HG02885 (cell line): ENCODE data around the gene AMPD3.

ENCODE experiments used
- ATAC-seq: cut with Tn5 transposase; IDR thresholded peaks from one replicate; pipeline ENCODE4 v1.9.1; 2021; ENCODE audit warnings: mild to moderate bottlenecking; ENCODE audit not compliant: unreplicated experiment, poor library complexity

The AMPD3 gene

DNA sequence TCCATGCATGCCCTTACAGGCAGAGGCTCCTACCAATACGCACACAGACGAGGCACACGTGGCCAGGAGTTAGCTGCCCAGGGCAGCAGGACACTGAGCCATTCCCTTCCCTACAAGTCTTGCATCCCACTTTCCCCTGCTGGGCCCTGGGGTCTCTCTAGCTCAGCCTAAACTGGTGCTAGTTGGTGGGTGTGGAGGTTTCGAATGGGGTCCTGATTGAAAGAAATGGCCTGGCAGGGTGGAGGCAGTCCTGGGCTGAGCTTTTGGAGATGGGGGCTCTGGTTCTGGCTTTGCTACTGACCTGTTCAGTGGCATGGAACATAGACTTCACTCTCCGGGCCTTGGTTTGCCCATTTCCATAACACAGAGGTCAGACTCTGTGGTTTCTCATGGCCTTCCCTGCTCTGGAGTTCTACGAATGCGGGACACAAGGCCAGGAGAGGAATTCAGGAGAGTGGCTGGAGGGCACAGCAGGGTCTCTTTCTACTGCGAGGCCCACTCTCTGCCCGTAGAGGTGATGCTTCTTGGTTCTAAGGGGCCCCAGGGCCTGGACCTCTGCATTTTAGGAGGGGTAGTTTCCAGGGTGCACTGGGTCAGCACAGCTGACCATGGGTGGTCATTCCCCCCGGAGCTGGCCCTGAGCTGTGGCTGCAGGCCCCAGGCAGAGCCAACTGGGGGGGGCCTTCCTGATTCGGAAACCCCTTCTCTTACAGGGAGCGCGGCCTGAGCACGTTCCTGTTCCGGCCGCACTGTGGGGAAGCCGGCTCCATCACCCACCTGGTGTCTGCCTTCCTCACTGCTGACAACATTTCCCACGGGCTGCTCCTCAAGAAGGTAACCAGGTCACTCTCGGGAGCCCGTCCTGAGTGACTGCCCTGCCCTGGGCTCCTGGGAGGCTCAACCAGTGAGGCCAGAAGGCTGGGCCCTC, 46.0 kb downstream of the AMPD3 start:
- no peak for ATAC-seq

DNA sequence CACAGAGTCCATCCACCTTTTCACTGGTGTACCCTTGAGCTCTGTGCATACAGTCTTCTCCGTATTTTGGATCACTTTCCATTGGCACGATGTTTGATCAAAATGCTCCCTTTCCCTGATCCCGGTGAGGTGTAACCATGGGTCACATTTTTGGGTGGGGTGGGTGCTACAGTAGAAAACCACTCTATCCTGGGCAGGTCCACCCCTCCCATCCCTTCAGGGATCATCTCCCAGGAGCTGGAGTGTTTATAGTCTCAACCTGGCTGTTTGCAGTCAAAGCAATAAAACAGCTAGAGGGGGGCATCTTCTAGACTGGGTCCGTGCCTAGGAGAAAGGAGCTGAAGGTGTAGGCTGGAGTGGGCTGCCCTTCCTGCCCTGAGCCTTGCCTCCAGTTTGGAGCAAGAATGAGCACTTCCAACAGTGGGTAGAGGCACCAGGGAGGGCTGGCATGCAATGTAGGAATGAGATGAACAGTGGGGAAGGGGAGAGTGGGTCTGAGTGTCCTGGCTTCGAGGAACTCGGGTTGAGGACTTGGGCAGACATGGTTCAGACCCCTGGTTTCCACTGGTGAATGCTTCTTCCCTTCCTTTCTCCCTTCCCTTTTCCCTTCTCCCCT, 47.1 kb downstream of the AMPD3 start:
- ATAC-seq, result no peak

DNA sequence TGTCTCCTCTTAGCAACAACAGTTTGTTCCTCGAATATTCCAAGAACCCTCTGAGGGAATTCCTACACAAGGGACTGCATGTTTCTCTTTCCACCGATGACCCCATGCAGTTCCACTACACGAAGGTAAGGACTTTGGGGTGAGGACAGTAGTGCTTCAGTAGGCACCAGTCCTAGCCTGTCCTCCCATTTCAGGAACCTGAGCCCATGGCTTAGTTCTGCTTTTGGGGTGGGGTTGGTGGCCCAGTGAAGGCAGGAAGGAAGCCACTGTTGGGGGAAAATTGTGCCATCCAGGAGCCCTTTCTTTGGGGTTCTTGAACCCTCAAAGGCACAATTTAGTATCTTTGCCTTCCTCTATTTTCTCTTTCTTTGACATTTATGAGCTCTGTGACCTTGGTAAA, 47.7 kb downstream of the AMPD3 start:
- no peak for ATAC-seq

DNA sequence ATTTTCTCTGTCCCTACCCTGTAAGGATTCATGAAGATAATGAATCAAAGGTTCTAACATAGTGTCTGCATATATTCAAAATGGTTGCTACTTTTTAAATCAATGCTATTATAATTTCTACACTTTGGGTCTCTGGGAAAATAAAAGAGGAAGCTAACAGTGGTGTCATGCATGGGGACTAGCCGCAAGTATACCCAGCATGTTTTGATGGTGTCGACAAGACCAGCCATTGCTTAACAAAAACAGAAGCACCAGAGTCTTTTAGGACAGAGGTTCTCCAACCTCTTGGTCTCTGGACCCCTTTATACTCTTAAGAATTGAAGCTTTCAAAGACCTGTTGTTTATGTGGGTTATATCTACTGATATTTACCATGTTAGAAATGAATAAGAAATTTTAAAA, 48.2 kb downstream of the AMPD3 start:
- no peak for ATAC-seq

- no peak for ATAC-seq
Observed at GRCh38 chr11:10503777-10504480, 48.9 kb downstream of the AMPD3 start.

- ATAC-seq, result no peak
Observed at GRCh38 chr11:10504490-10504889, 49.4 kb downstream of the AMPD3 start.

DNA sequence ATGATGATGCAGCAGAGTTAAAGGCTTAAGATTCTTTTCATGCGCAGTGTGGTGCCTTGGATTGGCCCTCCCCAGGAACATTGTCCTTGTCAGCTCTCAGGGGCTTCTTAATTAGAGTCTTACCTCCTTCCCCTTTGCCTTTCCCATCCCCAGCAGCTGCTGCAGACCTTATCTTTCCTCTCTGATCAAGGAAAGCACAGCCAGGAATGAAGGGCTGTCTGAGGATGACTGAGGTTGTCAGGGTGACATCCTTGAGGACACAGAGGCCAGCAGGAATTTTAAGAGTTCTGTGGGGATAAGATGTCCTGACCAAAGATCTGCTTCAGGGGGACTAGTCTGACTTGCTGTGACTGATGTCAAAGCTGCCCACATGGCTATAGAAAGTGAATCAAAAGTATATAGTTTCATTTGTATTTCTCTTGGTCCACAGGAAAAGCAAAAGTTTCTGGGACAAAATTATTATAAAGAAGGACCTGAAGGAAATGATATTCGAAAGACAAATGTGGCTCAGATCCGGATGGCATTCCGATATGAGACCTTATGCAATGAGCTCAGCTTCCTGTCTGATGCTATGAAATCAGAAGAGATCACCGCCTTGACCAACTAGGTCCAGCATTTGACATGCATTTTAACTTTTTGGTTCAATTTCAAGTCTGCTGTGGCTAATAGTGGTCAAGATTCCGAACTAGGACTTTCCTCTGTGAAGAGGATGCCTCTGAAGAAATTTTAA, 50.4 kb downstream of the AMPD3 start:
- ATAC-seq, result no peak

GRCh38 chr11:10506008-10506370, 50.9 kb downstream of the AMPD3 start:
- ATAC-seq, result no peak

- no peak for ATAC-seq
Observed at GRCh38 chr11:10511181-10511621, 56.1 kb downstream of the AMPD3 start.

- ATAC-seq, result no peak
Observed at GRCh38 chr11:10514202-10514601, 59.1 kb downstream of the AMPD3 start.

GRCh38 chr11:10514709-10515108, 59.6 kb downstream of the AMPD3 start:
- no peak for ATAC-seq

DNA sequence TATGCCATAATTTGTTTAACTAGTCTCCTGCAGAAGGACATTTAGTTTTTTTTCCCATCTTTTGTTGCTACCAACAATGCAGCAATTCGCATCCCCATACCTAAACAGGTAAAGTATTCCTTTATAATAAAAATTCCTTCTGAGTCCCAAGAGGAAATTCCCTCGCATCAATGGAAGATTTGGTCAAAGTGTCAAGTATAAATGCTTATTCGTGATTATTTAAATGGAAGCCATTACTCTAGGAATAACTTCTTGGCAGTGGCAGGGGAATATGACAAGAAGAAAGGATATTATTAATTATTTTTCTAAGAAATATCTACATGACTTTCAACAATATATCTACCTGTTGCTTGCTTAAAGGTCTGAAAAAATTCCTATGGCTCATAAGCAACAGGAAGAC, 60.4 kb downstream of the AMPD3 start:
- no peak for ATAC-seq

- no peak for ATAC-seq
Observed at GRCh38 chr11:10518123-10518522, 63.1 kb downstream of the AMPD3 start.

GRCh38 chr11:10518891-10519290, 63.8 kb downstream of the AMPD3 start:
- ATAC-seq, result no peak

DNA sequence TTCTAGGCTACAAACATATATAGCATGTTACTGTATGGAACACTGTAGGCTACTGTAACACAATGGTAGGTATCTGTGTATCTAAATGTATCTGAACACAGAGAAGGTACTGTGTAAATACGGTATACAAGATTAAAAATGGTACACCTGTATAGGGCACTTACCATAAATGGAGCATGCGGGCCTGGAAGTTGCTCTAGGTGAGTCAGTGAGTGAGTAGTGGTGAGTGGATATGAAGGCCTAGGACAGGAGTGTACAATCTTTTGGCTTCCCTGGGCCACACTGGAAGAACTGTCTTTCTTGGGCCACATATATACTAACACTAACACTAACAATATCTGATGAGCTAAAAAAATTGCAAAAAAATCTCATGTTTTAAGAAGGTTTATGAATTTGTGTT, 64.6 kb downstream of the AMPD3 start:
- ATAC-seq, result no peak

- ATAC-seq, result no peak
Observed at GRCh38 chr11:10520562-10520961, 65.5 kb downstream of the AMPD3 start.

DNA sequence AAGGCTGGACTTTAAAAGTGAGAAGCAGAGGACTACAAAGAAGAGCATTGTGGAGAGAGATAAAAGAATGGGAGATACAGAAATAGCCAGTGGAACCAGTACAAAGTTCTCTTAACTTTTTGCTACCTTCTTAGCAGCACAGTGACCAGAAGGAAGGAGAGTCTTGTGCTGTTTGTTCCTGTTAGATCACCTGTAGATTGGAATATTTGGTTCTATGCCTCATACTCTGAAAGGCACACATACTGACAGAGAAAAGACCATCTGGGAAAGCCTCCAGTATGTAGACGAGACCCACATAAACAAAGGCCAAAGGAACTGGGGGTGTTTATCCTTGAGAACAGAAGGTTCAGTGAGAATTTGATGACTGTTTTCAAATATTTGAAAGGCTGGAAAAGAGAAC, 67.2 kb downstream of the AMPD3 start:
- no peak for ATAC-seq

DNA sequence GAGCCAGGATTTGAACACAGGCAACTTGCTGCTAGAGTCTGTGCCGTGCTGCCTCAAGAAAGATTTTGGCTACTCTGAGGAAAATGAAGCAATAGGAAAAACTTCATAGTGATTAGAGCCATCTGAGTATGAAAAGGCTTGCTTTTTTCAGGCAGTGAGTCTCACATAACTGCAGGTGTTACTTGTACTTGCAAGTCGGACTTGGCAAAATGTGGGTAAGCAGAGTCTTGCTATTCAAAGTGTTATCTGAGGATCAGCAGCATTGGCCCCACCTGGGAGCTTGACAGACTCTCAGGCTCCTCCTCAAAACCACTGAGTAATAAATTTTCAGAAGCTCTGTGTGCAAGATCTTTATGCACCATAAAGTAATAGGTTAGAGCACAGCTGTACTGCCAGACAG, 67.9 kb downstream of the AMPD3 start:
- ATAC-seq, result no peak

GRCh38 chr11:10524471-10524870, 69.4 kb downstream of the AMPD3 start:
- ATAC-seq, result no peak
